Middle frontal gyrus (tissue), 1 donor: ENCODE measurements around the gene SERTAD4.
"Not testable (repeated sequence)": the region's sequence is repeated elsewhere in the genome, so short reads cannot be mapped to it uniquely, and the experiment has no call there.

Source experiments
- DNase-seq: peaks from one replicate; pipeline ENCODE4 v3.0.0-alpha.2; 2015; ENCODE audit warnings: low spot score; ENCODE audit errors: extremely low spot score

SERTAD4 gene

DNA sequence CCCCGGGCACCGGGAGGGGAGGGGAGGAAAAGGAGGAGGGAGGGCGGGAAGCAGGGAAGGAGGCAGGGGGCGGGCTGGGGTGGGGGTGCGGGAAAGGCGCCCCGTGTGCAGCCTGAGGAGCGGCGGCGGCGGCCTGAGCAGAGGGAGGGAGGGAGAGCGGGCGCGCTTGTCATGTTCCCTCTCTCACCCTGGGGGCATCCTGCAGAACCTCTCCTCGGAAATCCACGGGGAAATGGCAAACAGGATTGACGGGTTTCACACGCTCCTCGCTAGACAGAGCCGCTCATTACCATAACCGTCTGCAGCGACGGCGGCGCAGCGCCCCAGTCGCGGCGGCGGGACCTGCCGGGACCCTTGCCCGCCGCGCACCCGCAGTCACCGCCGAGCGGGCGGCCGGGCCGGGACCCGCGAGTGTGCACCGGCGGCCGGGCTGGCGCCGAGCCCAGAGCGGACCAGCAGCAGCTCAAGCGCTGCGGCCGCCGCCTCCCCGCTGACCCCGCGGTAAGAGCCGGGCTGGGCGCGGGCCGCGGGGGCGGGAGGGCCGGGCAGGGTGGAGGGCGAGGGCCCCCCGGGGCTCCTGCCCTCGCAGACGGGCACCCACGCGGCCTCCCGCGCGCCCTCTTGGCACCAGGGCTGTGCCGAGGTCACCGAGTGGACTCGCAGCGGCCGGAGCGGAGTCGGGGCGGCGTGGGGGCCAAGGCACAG, at the start of gene SERTAD4:
TSS of gene SERTAD4 (plus strand) at position 286 of the 705 bp plus-strand sequence. CDS start 5,165 bp downstream, outside the sequence.
- DNase-seq = no peak

GRCh38 chr1:210185063-210185462, 47.5 kb upstream of the SERTAD4 start:
- no peak for DNase-seq

DNA sequence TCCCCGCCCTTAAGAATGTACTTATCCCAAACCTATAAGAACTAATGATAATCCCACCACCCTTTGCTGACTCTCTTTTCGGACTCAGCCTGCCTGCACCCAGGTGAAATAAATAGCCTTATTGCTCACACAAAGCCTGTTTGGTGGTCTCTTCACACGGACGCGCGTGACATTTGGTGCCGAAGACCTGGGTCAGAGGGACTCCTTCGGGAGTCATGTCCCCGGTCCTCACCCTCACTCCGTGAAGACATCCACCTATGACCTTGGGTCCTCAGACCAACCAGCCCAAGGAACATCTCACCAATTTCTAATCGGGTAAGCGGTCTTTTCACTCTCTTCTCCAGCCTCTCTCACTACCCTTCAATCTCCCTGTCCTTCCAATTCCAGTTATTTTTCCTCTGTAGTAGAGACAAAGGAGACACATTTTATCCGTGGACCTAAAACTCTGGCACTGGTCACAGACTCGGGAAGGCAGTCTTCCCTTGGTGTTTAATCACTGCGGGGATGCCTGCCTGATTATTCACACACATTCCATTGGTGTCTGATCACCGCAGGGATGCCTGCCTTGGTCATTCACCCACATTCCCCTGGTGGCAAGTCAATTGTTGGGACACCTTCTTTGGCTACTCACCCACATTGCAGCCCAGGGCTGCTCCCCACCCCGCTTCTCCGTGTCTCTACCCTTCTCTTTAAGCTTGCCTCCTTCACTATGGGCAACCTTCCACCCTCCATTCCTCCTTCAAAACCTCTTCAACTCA, 44.6 kb upstream of the SERTAD4 start:
- not testable (repeated sequence) for DNase-seq

GRCh38 chr1:210189426-210189825, 43.2 kb upstream of the SERTAD4 start:
- DNase-seq = no peak

DNA sequence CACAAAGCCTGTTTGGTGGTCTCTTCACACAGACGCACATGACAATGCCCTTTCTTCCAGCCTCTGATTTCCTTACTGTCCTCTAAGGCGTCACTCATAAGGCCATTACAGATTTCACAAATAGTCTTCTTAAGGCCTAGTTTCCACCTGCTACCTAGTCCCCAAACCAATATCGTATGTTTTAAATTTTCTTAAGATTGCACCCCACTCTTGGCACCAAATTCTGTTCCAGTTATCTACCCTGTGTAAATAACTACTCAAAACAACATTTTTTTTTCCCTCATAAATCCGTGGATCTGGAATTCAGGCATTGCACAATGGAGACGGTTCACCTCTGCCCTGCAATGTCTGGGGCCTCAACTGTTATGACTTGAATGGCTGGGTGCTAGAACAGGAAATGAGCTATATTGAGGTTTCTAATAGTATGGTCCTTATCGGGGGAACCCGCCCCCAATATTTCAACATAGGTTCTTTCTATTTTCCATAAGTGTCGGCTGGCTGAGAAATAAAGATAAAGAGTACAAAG, 36.9 kb upstream of the SERTAD4 start:
- no peak for DNase-seq

DNA sequence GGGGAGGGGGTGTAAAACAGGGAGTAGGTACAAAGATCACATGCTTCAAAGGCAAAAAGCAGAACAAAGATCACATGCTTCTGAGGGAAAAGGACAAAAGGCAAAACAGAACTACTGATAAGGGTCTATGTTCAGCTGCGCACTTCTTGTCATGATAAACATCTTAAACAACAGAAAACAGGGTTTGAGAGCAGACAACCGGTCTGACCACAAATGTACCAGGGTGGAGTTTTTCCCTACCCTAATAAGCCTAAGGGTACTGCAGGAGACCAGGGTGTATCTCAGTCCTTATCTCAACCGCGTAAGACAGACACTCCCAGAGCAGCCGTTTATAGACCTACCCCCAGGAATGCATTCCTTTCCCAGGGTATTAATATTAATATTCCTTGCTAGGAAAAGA, 36.3 kb upstream of the SERTAD4 start:
- not testable (repeated sequence) for DNase-seq

GRCh38 chr1:210198840-210199239, 33.8 kb upstream of the SERTAD4 start:
- no peak for DNase-seq

DNA sequence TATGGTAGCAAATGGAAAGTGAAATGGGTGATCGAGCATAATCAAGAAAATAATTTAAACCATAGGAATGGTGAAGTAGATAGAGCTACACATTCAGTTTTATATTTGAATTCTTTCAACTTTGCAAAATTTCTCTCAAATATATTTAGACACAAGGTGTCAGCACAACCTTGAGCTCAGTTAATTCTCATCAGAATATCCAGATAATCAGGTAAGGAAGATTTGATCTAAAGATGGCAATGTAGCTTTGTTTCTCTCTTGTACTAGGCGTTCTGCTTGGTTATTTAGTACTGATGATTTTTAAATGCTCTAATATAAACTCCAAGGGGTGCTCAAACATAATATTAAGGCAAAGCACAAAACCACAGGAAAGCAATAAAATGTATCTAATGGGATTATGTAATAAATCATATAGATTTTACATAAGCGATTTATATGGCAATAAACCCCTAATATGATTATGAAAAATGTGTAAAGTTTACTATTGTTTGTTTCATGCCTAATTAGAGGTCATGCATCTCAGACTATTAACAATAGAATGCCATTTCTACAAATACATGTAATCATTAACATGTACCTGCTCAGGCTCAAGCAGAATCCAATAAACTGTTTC, 32.4 kb upstream of the SERTAD4 start:
- no peak for DNase-seq

DNA sequence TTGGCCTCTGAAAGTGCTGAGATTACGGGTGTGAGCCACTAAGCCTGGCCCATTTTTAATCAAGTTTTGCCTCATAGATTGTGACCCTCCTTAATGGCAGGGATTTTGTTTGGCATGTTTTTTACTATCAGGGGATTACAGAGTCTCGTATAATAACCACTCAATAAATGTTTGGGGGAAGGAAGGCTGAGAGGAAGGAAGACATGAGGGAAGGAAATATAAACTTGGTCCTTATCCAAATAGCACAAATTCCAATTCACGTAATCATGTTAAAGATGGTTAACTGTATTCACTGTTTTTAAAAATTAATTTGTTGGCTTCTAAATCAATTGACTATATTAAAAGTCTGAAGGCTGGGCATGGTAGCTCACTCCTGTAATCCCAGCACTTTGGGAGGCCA, 30.9 kb upstream of the SERTAD4 start:
- DNase-seq = no peak

- no peak for DNase-seq
Observed at GRCh38 chr1:210207597-210208450, 24.8 kb upstream of the SERTAD4 start.

GRCh38 chr1:210213335-210213734, 19.3 kb upstream of the SERTAD4 start:
- DNase-seq = no peak

DNA sequence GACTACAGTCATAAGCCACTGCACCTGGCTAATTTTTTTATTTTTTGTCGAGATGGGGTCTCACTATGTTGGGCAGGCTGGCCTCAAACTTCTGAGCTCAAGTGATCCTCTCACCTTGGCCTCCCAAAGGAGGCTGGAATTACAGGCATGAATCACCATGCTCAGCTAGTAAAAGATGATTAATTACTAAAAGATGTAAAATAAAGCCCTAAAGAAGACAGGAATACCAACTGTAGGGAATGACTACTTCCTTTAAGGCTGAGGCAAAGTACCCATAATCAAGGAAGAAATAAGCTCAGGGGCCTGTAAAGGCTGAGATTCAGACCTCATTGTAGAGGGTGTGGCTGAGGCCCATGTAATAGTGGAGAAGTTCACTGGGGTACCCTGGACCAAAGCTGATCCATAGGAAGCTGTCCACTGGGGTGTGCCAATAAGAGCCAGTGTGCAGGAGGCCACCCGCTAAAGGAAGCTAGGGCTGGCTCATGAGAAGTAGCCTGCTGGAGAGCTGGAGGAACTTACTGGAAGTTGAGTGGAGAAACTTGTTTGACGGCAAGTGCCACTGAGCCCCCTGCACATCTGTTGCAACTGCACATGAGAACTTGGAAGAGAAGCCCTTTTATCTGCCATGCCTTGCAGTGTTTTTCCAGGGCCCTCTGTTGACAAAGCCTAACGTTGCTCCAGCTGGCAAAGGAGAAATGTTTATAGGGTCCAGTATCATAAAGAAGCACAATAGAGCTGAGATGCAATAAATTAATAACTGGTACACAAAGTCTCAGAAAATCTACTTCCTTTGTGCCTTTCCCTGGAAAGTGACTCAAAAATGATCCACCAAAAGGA, 17.8 kb upstream of the SERTAD4 start:
- no peak for DNase-seq

- no peak for DNase-seq
Observed at GRCh38 chr1:210217482-210217881, 15.1 kb upstream of the SERTAD4 start.

DNA sequence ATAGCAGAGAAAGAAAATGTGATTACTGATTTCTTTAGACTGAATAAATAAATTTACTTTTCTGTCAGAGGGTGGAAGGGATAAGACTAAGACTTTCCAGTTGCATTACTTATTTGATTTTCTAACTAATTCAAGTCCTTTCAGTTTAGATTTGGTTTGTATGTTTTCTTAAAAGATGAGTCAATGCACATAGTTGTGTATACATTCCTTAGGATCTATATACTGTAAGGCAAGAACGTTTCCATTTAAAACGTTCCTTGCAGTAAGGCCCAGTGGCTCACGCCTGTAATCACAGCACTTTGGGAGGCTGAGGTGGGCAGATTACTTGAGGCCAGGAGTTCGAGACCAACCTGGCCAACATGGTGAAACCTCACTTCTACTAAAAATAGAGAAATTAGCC, 14.5 kb upstream of the SERTAD4 start:
- DNase-seq = no peak

GRCh38 chr1:210222340-210223006, 10.1 kb upstream of the SERTAD4 start:
- DNase-seq = no peak

GRCh38 chr1:210223226-210223904, 9.2 kb upstream of the SERTAD4 start:
- no peak for DNase-seq

DNA sequence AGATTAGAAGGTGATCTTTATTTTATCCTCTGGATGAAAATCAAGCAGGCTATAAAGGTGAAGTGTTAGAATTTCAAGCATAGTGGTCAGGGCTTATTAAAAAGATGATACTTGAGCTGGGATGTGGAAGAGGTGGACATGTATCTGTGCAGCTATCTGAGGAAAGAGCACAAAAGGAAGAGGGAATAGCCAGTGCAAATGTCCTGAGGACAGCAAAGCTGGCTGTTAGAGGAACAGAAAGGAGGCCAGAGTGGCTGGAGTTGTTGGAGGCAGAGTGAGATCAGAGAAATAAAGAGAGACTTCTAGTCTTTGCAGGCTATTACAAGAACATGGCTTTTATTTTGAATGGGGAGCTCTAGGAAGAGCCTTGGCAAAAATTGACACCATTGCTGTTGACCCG, 4.4 kb upstream of the SERTAD4 start:
- no peak for DNase-seq

- no peak for DNase-seq
Observed at GRCh38 chr1:210230149-210230695, 2.4 kb upstream of the SERTAD4 start.
